ENCODE measurements around the gene HTATSF1.

- TF ChIP-seq POLR2A (IDR thresholded peaks at IDR 0.05; ENCODE audit: low read depth, low read length) (no peak), SPI1 (IDR thresholded peaks at IDR 0.05; ENCODE audit: low read depth, low read length) (no peak)
These were observed 20.4 kb upstream of the HTATSF1 start for GRCh38 chrX:136477026-136477425.

Data from GM12891 (cell line).